ENCODE data around the gene NR5A1.

- no peak for TF ChIP-seq CTCF (IDR thresholded peaks at IDR 0.05)
- no peak for TF ChIP-seq POLR2A (IDR thresholded peaks at IDR 0.05)
Observed at GRCh38 chr9:124510650-124511425, 3.6 kb upstream of the NR5A1 start.
